HG02571 (cell line): ENCODE measurements around the gene LYSMD2.
"Not testable (repeated sequence)": the region's sequence is repeated elsewhere in the genome, so short reads cannot be mapped to it uniquely, and the experiment has no call there.

Experiments used
- ATAC-seq: cut with Tn5 transposase; IDR thresholded peaks from one replicate; pipeline ENCODE4 v1.9.1; 2021; ENCODE audit warnings: mild to moderate bottlenecking, moderate library complexity; ENCODE audit not compliant: unreplicated experiment

Gene LYSMD2

GRCh38 chr15:51737522-51738305 lies at the start of gene LYSMD2:
Gene LYSMD2, minus strand, starts transcription at chr15:51737655. Its CDS starts 33 bp downstream, at chr15:51737622.
- ATAC-seq = peak; percentile 43

- ATAC-seq = not testable (repeated sequence)
These were observed 49.7 kb upstream of the LYSMD2 start for GRCh38 chr15:51787130-51787529.

- no peak for ATAC-seq
These were observed 46.5 kb upstream of the LYSMD2 start for GRCh38 chr15:51783967-51784366.

- ATAC-seq = no peak
These were observed 45.0 kb upstream of the LYSMD2 start for GRCh38 chr15:51782357-51782896.

GRCh38 chr15:51781506-51781905 lies 44.1 kb upstream of the LYSMD2 start:
- no peak for ATAC-seq

GRCh38 chr15:51780636-51781035 lies 43.2 kb upstream of the LYSMD2 start:
- no peak for ATAC-seq

GRCh38 chr15:51776952-51777569 lies 39.6 kb upstream of the LYSMD2 start:
- no peak for ATAC-seq

- ATAC-seq = no peak
These were observed 38.7 kb upstream of the LYSMD2 start for GRCh38 chr15:51775967-51776816.

GRCh38 chr15:51774916-51775315 lies 37.5 kb upstream of the LYSMD2 start:
- ATAC-seq = no peak

GRCh38 chr15:51771773-51772172 lies 34.3 kb upstream of the LYSMD2 start:
- no peak for ATAC-seq

- ATAC-seq = no peak
These were observed 33.4 kb upstream of the LYSMD2 start for GRCh38 chr15:51770902-51771301.

- ATAC-seq = no peak
These were observed 30.6 kb upstream of the LYSMD2 start for GRCh38 chr15:51768018-51768417.

- ATAC-seq = no peak
These were observed 28.9 kb upstream of the LYSMD2 start for GRCh38 chr15:51766341-51766740.

GRCh38 chr15:51765751-51766150 lies 28.3 kb upstream of the LYSMD2 start:
- no peak for ATAC-seq

GRCh38 chr15:51760805-51761204 lies 23.4 kb upstream of the LYSMD2 start:
- no peak for ATAC-seq

GRCh38 chr15:51759557-51760070 lies 22.2 kb upstream of the LYSMD2 start:
- ATAC-seq = no peak

- no peak for ATAC-seq
These were observed 21.2 kb upstream of the LYSMD2 start for GRCh38 chr15:51758645-51759044.

GRCh38 chr15:51757450-51757849 lies 20.0 kb upstream of the LYSMD2 start:
- ATAC-seq = no peak

- ATAC-seq = no peak
These were observed 19.0 kb upstream of the LYSMD2 start for GRCh38 chr15:51756482-51756881.

GRCh38 chr15:51755790-51756189 lies 18.3 kb upstream of the LYSMD2 start:
- ATAC-seq = no peak

GRCh38 chr15:51754267-51754666 lies 16.8 kb upstream of the LYSMD2 start:
- ATAC-seq = no peak
